GM12872 (cell line): ENCODE results near the gene NTM.

ENCODE experiments used
- TF ChIP-seq, protein P1 (sequence below): IDR thresholded peaks from 3 replicates; pipeline ENCODE4 v1.5.1; 2011; ENCODE audit warnings: low read depth, mild to moderate bottlenecking, low read length, moderate library complexity; ENCODE audit not compliant: insufficient read depth

Gene NTM

DNA sequence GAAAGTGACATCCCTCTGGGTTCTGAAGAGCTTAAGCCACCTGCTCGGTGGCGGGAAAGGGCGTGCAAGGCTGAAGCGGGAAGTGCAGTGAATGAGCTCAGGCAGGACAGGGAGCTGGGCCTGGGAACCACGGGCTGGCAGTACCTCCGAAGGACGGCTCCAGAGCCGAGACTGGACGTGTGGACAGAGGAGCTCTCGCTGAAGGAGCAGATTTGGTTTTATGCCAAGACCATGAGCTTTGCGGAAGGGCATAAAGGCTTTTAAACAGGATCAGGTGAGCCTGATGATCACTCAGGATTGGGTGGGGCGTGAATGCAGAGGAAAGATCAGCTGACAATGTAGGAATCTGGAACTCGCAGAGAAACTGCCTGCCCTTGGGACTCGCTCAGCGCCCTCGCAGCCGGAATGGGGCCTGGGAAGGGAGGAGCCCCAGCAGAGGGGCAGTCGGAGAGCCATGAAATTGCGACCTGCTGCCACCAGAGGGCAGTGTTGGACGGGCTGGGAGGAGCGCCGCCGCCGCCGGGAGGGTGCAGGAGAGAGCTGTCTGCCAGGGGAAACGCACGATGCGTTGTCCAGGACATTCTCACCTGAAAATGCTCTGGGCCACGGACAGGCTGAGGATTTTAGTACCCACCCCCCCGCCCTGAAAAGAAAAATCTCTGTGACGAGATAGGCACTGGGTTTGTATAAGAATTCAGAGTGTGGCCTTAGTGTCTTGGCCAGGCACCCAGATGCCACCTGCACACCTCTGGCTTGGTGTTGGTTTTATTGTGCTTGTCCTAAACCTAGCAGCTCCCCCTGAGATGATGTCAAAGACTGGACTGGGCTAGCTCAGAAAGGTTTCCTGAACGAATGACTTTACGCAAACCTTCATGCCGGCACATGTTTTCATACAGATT is 324.4 kb downstream of the NTM start:
- TF ChIP-seq, protein P1, sequence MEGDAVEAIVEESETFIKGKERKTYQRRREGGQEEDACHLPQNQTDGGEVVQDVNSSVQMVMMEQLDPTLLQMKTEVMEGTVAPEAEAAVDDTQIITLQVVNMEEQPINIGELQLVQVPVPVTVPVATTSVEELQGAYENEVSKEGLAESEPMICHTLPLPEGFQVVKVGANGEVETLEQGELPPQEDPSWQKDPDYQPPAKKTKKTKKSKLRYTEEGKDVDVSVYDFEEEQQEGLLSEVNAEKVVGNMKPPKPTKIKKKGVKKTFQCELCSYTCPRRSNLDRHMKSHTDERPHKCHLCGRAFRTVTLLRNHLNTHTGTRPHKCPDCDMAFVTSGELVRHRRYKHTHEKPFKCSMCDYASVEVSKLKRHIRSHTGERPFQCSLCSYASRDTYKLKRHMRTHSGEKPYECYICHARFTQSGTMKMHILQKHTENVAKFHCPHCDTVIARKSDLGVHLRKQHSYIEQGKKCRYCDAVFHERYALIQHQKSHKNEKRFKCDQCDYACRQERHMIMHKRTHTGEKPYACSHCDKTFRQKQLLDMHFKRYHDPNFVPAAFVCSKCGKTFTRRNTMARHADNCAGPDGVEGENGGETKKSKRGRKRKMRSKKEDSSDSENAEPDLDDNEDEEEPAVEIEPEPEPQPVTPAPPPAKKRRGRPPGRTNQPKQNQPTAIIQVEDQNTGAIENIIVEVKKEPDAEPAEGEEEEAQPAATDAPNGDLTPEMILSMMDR, result peak; percentile 88

DNA sequence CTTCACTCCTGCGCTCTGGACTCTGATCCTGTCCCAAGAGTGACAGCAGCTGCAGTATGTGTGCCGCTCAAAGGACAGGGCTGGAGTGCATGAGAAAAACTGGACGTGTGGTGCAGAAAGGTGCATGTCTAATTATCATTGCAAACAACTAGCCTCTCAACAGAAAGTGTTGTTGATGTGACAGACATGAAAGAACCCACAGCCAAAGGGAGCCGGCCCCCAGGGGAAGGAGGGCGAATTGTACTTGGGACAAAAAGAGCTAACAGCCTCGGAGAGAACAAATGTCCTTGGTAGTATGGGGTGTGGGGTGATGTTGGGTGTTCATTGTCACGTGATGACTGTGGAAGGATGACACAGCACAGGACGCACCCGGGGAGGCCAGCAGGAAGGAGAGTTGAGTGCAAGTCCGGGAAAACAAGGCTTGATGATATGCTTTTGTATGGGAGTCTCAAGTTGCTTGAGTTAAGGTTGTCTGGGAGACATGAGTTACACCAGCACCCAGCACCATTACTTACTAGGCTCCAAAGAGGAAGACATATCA is 325.5 kb downstream of the NTM start:
- TF ChIP-seq, protein P1, result no peak

DNA sequence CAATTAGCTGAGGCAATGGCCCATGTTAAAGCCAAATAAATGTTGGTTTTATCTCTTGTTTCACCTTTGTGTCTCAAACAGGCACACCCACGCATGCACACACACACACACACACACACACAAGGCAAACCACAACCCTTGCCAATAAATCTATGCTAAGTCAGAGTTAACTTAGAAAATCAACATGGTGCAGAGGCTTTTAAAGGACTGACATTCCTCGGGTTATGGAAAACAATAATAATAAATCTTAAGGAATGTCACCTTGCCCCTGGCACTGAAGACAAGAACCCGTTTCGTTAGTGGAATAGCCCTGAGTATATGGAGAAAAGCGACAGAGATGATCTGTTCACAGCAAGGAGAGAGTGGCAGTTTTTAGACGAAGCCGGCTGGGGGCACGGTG is 326.3 kb downstream of the NTM start:
- TF ChIP-seq, protein P1, result no peak

DNA sequence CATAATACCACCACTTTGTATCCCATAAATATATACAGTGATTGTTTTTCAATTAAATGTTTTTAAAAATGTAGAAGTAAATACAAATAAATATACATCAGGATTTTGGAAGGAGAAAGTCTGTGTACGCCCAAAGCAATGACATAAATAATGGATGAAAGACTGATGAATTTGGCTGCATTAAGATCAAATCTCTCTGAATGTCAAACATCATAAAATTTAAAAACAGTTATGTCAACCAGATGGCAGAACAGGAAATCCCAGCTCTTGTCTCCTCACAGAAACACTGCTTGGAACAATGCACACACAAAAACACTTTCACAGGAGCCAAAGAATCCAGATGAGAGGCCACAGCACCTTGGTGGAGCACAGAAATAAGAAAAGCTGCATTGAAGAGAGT is 332.9 kb downstream of the NTM start:
- TF ChIP-seq, protein P1, result no peak

DNA sequence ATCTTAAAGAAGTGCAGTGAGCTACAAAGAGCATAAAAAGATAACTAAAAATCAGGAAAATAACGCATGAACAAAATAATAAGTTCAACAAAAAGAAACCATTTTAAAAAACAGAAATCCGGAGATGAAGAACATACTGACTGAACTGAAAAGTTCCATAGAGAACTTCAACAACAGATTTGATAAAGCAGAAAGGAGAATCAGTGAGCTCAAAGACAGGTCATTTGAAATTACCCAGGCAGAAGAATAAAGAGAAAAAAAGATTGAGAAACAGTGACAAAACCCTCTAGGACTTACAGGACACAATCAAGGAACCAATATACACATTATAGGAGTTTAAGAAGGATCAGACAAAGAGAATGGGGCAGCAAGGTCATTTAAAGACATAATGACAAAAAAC is 334.3 kb downstream of the NTM start:
- TF ChIP-seq, protein P1, result no peak

DNA sequence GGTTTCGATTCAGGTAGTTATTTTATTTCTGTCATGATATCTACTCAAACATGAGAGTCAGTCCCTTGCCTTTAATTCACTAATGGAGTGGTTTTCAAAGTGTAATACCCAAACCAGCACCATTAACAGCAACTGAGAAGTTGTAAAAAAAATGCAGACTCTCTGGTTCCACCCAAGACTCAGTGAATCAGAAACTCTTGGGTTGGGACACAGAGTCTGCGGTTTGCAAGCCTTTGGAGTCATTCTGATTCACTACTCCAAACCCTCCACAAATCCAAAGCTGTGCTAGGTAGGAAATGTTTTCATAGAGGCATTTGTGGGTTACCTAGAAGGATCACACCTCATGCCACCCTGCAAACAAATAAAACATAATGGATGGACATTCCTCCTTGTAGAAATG is 340.1 kb downstream of the NTM start:
- TF ChIP-seq, protein P1, result no peak

DNA sequence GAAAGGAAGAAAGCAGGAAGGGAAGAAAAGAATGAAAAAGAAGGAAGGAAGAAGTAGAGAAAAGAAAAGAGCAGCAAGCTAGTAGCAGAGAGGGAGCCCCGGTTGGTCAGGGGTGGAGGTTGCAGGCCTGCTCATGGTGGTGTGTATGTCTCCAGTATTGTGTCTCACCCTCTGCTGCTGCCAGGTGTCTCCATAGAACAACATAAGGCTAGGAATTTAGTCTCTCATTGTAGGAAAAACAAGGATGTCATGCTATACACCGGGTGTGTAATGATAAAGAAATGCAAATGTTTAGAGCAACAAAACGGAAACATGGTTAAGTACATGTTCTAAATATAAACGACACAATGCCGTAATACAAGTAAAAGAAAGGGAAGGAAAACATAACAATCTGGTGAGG is 342.5 kb downstream of the NTM start:
- TF ChIP-seq, protein P1, result no peak
